Breast epithelium (tissue), 3 donors: ENCODE measurements around the gene CLTCL1.

Experiments
- CTCF ChIP-seq, 3 donors: fragments of 450-650 bp; IDR thresholded peaks; one replicate each; pipeline ENCODE4 v1.5.1; 2016 to 2017; ENCODE audit warnings: antibody characterized with exemption in 3 of 3, mild to moderate bottlenecking in 3 of 3, moderate library complexity in 3 of 3
- POLR2AphosphoS5 ChIP-seq, 3 donors: sonication (generic); formaldehyde crosslinking; IDR thresholded peaks; one replicate each; pipeline ENCODE4 v1.6.1; 2017; ENCODE audit warnings: antibody characterized with exemption in 3 of 3

- TF ChIP-seq POLR2AphosphoS5 (IDR thresholded peaks at IDR 0.05) (no peak), CTCF (IDR thresholded peaks at IDR 0.05) (no peak)
Measured at GRCh38 chr22:19183216-19183615, 108.3 kb downstream of the CLTCL1 start.
